ENCODE data around the gene SPACA4.

DNA sequence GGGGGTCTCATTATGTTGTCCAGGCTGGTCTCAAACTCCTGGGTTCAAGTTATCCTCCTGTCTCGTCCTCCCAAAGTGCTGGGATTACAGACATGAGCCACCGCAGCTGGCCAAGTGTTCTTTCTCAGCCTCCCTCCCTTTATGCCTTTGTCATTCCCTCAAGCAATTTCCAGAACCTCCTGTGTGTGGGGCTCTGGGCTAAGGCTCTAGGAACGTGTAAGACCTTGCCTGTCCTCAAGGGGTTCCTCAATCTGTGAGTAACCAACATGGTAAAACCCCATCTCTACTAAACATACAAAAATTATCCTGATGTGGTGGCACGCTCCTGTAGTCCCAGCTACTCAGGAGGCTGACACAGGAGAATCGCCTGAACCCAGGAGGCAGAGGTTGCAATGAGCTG, 15.5 kb upstream of the SPACA4 start:
- TF ChIP-seq, protein P1, sequence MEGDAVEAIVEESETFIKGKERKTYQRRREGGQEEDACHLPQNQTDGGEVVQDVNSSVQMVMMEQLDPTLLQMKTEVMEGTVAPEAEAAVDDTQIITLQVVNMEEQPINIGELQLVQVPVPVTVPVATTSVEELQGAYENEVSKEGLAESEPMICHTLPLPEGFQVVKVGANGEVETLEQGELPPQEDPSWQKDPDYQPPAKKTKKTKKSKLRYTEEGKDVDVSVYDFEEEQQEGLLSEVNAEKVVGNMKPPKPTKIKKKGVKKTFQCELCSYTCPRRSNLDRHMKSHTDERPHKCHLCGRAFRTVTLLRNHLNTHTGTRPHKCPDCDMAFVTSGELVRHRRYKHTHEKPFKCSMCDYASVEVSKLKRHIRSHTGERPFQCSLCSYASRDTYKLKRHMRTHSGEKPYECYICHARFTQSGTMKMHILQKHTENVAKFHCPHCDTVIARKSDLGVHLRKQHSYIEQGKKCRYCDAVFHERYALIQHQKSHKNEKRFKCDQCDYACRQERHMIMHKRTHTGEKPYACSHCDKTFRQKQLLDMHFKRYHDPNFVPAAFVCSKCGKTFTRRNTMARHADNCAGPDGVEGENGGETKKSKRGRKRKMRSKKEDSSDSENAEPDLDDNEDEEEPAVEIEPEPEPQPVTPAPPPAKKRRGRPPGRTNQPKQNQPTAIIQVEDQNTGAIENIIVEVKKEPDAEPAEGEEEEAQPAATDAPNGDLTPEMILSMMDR (IDR thresholded peaks at IDR 0.05), result no peak
- TF ChIP-seq EP300 (IDR thresholded peaks at IDR 0.05), result no peak
- no peak for TF ChIP-seq POLR2AphosphoS5 (IDR thresholded peaks at IDR 0.05)
- no peak for TF ChIP-seq POLR2A (IDR thresholded peaks at IDR 0.05)
